GM12874 (cell line): ENCODE data around the gene ELP4.

Source experiments
- TF ChIP-seq, protein P1 (sequence below): IDR thresholded peaks from 2 replicates; pipeline ENCODE4 v1.5.1; 2011; ENCODE audit warnings: low read depth, mild to moderate bottlenecking, control low read depth, low read length, moderate library complexity; ENCODE audit not compliant: insufficient read depth

Gene ELP4

DNA sequence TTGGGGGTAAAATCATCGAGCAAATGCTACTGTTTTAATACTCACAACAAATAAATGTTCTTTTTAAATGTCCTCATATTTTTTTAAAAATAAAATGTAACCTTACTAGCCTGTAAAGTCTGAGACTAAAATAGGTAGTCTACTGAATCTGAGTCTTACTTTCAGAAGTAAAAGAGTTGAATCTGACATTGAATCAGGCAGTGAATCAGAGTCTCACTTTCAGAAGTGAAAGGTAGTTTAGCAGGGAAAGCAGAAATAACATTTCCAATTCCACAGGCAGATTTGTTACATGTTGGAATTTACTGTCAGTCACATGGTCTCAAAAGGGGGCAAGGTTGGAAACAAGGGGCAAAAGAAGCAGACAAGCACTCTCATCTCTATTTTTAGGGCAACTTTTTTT lies 143.0 kb downstream of the ELP4 start:
- TF ChIP-seq, protein P1, sequence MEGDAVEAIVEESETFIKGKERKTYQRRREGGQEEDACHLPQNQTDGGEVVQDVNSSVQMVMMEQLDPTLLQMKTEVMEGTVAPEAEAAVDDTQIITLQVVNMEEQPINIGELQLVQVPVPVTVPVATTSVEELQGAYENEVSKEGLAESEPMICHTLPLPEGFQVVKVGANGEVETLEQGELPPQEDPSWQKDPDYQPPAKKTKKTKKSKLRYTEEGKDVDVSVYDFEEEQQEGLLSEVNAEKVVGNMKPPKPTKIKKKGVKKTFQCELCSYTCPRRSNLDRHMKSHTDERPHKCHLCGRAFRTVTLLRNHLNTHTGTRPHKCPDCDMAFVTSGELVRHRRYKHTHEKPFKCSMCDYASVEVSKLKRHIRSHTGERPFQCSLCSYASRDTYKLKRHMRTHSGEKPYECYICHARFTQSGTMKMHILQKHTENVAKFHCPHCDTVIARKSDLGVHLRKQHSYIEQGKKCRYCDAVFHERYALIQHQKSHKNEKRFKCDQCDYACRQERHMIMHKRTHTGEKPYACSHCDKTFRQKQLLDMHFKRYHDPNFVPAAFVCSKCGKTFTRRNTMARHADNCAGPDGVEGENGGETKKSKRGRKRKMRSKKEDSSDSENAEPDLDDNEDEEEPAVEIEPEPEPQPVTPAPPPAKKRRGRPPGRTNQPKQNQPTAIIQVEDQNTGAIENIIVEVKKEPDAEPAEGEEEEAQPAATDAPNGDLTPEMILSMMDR = no peak

DNA sequence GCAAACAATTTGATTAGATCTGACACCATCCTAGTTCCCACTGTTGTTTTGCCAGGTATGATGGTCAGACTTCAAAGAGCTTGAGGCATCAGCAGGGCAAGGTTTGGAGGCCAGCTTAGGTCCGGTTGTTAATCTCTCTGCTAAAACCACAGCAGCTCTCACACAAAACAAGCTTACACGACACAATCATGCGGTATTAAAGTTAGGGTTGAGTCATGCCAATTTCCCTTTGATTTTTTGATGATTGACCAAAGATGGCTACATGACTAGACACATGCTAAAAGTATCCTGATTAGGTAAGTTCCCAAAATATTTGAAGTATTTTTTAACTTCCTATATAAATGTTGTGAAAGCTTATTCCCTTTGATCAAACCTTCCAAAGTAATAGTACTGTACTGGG lies 145.9 kb downstream of the ELP4 start:
- TF ChIP-seq, protein P1 = no peak

DNA sequence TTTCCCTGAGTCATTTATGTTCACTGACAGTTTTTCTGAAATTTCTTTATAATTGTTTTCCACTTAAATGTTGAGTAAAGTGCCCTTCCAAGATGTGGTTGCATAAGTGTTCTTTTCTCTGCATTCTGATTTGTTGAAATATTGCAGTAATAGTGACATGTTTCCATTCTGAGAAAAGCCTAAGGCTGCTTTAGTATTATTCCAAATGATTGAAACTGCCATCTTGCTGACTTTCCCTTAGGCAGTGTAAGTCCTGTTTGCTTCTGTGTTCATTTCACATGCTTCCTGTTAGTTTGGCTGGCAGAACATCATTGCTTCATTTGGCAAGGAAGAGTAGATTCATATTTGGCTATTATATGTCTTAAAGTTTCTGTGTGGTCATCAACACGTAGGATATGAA lies 146.5 kb downstream of the ELP4 start:
- TF ChIP-seq, protein P1 = no peak

DNA sequence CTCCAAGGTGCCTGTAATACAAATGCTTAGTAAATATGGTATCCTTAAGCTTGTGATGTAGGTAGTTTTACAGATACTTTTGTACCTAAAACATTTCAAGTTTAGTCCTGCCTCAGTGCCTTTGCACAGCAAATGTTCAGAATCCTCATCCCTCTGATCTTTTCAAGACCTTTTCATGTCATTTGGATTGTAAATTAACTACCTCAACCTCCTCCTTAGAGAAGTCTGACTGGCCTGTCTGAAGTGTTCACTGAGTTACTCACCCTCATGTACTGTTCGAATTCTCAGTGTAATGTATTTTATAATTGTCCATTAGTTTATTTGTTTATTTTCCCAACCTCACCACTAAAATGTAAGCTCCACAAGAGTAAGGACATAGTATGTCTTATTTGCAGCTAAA lies 147.5 kb downstream of the ELP4 start:
- TF ChIP-seq, protein P1 = no peak

- TF ChIP-seq, protein P1 = no peak
Observed at GRCh38 chr11:31664129-31664528, 154.6 kb downstream of the ELP4 start.

DNA sequence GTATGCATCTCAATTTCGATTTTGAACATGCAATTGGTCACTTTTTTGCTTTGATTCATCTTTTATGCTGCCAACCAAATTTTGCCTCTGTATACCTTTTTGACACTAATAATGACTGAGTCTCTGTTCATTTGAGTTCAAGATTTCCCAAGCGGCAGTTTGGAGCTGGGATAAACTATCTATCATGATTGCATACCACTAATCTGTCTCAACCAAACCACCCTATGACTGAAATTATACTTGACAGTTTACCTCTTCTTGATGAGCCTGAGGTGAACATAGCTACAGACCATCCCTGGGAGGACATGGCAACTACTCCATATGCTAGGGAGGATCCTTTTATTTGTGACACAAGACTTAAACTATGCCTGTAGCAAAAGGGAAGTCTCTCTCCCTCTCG lies 155.4 kb downstream of the ELP4 start:
- TF ChIP-seq, protein P1 = no peak

GRCh38 chr11:31671681-31672080 lies 162.1 kb downstream of the ELP4 start:
- TF ChIP-seq, protein P1 = no peak
